ENCODE data around the gene FBXO4.

GRCh38 chr5:41883243-41883642 lies 41.8 kb upstream of the FBXO4 start:
- TF ChIP-seq CTCF (IDR thresholded peaks at IDR 0.05; ENCODE audit: low read length) (no peak), EZH2 (optimal IDR thresholded peaks at IDR 0.05; ENCODE audit: low read depth, low read length) (no peak), EZH2phosphoT487 (IDR thresholded peaks at IDR 0.05; ENCODE audit: low read length) (no peak)
